Stimulated activated CD4-positive, alpha-beta T cell treated with anti-CD3 and anti-CD28 coated beads, Interleukin-15, amount 100 ng/mL, for 48 hours (primary cell): Measurements from ENCODE around the gene FBXL13.
"Not testable (repeated sequence)": the region's sequence is repeated elsewhere in the genome, so short reads cannot be mapped to it uniquely, and the experiment has no call there.

Source experiments
- DNase-seq, 2 donors: peaks; one replicate each; pipeline ENCODE4 v3.0.0-alpha.2; 2020; ENCODE audit warnings: low read depth in 2 of 2

FBXL13 gene

DNA sequence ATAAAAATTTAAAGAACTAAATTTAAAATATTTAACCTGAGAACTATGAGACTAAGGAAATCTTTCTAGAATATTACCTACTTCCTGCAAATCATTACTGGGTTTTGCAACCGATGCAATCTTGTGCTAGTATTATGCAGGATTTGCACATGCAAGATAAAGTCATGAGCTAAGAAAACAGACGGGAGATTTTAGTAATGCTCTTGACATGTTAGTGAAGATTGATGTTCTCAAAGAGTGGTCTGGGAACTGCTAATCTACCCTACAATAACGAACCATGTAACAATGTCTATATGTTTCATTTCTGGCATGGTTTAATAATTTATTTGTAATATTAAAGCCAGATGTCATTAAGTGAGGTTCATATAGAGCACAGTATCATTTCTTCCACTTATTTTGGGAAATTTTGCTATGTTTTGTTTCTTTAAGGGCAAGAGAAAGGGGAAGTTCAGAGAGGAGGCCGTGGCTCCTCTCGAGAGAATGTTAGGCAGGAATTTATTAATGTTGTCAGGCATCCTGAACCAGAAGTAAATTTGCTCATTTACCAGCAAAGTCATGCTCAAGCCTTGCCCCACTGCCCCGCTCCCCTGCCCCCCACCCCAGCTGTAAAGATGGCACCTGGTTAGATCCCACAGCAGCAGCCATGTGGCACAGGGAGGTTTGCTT, 139.0 kb downstream of the FBXL13 start:
- no peak for DNase-seq

DNA sequence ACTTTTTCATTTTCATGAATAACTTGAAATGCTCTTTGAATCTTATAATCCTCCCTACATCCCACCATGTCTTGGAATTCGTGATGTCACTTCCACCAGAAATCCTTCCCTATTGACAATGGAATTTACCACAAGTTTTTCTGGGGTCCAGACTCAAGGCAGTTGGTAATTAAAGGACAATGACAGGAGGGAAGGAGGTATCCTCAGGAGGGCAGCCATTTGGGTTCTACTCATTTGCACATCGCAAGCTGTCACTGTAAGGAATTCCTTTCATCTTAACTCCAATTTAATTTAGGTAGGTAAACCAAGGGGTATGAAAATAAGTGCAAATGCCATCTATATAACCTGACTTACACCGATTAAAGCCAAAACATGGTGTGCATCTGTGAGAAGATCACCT, 139.9 kb downstream of the FBXL13 start:
- DNase-seq: no peak

DNA sequence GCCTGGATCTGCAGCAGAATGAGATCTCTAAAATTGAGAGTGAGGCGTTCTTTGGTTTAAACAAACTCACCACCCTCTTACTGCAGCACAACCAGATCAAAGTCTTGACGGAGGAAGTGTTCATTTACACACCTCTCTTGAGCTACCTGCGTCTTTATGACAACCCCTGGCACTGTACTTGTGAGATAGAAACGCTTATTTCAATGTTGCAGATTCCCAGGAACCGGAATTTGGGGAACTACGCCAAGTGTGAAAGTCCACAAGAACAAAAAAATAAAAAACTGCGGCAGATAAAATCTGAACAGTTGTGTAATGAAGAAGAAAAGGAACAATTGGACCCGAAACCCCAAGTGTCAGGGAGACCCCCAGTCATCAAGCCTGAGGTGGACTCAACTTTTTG, 140.4 kb downstream of the FBXL13 start:
- no peak for DNase-seq

DNA sequence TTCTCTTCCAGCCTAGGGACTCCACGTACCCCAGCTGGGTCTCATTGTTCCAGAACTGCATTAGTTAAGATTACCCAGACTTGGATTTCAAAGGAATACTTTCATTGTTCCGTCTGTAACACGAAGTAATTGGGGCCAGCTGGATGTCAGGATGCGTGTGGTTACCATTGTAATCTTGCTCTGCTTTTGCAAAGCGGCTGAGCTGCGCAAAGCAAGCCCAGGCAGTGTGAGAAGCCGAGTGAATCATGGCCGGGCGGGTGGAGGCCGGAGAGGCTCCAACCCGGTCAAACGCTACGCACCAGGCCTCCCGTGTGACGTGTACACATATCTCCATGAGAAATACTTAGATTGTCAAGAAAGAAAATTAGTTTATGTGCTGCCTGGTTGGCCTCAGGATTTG, 140.8 kb downstream of the FBXL13 start:
- DNase-seq: no peak

DNA sequence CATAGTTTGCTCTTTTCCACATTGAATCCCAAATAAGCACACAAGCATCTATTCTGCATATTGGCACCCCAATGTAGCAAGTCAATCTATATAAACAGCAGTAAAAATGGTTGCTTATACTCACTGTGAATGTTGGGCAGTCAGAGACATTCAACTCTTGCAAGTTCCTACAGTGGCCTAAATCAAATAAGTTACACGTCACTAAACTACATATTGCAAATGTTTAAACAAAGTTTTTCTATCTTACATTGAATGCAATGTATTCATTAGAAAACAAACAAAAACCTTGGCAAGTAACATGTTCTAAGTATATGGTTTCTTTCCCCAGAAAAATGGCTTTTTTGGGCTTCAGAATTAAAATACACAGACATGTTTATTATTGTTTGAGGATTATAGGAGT, 142.8 kb downstream of the FBXL13 start:
- no peak for DNase-seq

DNA sequence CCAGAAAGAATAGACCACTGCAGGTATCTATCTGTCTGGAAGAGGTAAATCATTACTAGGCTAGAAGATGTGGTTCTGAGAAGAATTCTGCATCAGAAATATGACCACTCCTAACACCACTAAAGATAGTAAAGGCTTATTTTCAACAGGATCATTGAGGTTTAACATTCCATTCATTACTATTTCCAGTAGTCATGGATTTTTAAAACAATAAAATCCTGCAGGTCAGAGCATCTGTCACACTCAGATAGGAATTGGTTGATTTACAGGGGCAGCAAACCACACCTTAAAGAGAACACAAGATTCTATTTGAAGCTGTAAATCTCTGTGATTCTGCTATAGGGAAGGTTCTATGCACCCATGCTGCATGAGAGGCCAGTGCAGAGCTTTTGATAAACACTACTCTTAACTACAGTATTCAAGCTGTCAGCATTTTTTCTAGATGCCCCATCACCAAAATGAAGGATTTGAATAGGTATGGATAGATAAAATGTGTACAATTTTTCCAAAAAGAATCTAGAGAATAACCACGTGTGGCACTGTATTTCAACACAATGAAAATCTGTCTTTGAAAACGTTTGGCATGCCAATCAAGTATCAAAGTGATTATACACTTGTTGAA, 147.2 kb downstream of the FBXL13 start:
- DNase-seq: no peak

DNA sequence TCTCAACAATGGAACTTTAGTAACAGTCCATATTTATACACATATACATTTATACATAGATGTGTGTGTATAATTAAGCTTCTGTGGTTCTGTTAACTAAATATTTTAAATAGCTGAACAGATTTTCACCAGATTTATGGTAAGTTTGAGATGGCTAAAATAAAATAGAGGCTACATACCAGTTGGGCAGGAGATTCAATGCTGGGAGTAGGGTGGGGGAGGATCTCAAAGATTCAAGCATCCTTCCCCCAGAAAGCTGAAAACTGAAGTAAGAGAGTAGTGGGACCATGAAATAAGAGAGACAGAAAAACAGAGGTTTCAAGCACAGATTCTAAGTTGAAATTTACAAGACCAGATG, 147.8 kb downstream of the FBXL13 start:
- DNase-seq: no peak

DNA sequence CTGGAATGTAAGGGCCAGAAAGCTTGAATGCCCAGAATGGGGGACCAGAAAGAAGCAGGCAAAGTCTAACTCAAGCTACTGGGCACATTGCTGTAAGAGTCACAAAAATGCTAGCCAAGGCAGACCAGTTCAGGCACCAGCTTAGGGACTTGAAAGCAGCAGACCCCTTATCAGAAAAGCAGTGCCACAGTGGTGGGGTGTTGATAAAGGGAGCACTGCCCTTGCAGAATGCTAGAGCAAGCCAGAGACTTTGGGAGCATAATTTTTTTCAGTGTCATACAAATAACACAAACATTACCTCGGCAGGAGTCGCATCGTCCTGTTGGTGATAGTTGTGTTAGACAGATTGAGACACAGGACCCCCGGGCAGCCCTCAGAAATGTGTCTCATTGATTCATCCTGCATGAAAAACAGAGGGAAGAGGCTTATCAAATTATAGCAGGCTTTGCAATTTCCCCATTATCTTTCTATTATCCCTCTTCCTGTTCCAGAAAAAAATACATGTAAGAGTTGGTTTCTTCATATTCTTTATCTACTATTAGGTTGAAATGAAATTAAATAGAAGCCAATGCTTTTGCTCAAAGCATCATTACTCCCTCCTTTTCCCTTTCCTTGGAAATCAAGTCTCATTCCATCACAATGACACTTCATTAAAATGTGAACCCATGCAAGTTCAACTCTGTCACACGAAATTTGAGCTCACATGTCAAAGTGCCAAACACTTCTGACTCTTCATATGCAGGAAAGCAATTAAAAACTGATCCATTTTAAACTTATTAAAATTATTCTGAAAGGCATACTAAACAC, 148.4 kb downstream of the FBXL13 start:
- DNase-seq: no peak

DNA sequence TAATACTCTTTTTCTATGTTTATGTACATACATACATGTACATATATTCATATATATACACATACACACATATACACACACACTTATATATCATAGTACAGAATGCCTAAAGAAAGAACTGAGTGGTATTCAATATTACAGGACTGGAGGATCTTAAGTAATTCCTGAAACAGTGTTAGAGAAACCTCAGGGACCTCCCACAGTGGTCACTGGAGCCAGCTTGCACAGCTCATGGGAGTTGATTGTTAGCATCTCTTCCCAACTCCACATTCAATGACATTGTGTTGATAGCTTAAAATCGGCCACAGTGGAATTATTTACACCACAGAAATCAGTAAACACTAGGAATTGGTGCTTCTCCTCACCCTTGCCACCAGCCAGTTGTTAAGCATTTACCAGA, 155.8 kb downstream of the FBXL13 start:
- DNase-seq: no peak

DNA sequence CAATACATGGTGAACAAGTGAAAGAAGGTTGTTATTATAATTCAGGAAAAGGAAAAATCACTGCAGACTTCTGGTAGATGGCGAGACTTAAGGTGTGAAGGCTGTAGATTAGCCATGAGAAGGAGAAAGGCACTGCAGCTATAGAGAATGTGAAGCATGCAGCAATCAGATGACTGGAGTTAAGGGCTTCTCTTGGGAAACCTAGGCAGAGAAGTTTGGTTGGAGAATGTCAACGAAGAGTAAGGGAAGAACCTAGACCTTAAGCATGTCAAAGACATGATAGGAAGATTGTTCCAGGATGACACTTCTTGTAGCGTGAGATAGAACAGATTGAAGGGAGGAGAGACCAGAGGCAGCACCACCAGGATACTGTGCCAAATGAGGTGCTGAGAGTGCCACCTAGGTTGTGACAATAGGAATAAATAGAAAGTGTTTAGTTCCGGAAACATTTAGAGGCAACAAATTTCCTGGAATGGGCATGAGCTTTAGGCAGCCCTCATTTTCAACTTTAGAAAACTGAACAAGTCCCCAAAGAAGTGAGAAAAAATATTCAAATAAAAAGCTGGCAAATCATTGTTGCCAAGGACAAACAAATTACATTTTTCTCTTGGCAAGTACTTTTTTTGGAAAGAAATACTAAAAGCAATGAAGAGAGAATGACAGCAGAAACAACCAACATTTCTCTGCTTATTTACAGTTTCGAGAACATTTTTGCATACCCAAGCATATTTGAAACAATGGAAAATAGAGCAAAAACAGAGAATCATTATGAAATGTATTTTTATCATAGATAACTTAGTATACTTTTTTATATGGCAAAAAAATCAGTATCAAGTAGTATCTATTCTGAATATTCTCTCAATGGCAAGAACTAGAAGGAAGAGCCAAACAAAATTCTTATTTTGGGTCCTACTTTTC, 156.9 kb downstream of the FBXL13 start:
- DNase-seq: no peak

DNA sequence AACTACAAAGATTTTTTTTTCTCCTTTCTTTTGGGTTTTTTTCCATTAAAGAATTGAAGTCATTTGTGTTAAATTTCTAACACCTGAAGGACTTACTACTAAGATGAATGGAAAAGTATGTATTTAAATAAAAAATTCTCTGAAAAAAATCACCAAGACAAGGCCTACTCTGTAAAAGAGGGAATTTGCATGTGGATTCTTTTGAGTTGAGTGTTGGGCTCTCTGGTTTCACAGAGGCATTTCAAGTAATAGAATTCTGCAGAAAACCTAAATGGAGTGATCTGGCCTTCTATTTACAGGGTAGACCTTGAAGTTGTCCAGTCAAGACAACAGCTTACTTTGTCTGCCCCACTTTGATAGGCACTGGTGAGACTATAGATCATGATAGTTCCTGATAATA, 157.7 kb downstream of the FBXL13 start:
- DNase-seq: no peak

DNA sequence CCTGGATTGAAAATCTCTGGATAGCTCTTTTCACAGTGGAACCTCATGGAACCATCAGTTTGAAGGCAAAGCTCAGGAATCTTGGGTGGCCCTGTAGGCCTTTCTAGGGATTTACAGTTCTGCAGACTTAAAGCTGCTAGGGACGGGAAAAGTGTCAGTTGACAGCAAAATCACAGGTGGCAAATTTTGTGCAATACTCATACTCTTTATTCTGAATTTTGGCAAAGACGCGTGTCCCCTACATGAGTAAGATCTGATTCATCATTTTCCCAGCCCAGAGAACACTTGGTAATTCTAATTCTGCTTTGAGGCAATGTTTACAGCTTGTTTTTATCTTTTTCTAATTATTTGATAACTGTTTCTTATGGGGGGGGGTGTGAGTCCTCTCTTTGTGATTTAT, 158.2 kb downstream of the FBXL13 start:
- DNase-seq: no peak

DNA sequence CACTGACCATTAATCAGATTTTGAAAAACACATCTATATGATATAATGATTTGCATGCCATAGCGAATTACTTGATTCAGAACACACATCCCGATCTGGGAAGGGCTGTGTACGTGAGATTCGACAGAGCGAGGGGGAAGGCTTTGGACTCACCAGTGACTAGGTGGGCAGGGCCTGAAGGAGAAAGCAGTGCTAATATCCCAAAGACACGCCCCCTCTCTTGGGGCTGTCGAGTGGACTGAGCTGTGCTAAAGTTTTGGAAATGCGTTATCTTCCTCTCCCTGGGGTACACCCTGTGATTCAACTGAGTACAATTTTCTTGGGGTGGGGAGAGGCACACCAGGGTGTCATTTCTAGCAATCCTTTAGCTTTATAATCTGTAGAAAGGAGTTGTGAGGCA, 160.0 kb downstream of the FBXL13 start:
- DNase-seq: no peak

DNA sequence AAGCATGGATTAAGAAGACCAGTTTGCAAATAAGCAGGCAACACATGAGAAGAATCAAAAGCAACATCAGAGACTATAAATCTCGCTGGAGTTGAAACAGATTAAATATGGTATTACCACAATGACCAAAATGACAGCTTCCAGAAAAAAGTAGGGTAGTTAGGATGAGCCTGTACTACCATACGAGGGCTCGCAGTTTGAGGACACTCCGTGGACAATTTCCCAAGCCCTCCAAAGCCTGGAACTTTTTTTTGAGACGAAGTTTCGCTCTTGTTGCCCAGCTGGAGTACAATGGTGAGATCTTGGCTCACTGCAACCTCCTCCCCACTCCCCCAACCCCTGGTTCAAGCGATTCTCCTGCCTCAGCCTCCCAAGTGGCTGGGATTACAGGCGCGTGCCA, 160.8 kb downstream of the FBXL13 start:
- no peak for DNase-seq

DNA sequence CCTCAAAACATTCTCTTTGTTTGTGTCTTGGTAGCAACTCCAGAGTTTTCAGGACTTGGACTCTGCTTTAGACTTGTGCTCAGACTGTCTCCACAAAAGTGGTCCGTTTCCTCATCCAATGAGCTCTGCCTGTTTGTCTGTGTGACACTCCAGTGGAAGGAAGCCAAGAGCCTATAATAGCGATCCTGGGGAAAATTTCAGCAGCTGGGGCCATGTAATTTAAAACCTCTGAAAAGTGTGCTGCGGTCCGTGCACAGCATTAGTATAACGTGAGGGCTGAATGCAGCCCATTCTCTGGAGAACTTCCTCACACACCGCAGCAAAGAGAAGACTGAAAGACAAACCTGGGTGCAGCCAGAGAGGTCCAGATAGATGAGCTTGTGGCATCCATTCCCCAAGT, 161.9 kb downstream of the FBXL13 start, which contains the start of gene LRRC17:
TSS of gene LRRC17 (plus strand) at position 259 of the 400 bp plus-strand sequence. CDS start 20,914 bp downstream, outside the sequence.
- DNase-seq: no peak

DNA sequence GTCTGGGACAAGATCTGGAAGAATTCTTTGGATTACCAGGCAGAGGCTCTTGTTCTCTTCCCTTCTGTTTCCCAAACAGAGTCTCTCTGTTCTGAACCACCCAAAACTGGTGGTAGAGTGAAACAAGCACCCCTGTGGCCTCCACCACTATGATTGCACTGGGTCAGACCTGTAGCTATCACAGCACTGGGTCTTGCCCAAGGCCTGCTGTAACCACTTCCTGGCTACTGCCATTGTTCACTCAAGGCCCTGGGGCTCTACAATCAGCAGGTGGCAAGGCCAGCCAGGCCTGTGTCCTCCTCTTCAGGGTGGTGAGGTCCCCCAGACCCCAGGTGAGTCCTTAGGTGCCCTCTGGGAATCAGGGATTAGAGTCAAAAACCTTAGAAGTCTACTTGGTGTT, 165.9 kb downstream of the FBXL13 start:
- DNase-seq: no peak

DNA sequence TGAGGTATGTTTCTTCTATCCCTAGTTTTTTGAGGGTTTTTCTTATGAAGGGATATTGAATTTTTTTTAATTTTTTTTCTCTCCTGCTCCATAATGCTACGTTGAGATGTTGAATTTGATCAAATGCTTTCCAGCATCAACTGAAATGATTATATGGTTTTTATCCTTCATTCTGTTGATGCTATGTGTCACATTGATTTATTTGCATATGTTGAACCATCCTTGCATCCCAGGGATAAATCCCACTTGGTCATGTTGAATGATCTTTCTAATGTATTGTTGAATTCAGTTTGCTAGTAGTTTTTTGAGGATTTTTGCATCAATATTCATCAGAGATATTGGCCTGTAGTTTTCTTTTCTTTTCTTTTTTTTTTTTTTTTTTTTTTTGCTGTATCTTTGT, 171.0 kb downstream of the FBXL13 start:
- DNase-seq: not testable (repeated sequence)

DNA sequence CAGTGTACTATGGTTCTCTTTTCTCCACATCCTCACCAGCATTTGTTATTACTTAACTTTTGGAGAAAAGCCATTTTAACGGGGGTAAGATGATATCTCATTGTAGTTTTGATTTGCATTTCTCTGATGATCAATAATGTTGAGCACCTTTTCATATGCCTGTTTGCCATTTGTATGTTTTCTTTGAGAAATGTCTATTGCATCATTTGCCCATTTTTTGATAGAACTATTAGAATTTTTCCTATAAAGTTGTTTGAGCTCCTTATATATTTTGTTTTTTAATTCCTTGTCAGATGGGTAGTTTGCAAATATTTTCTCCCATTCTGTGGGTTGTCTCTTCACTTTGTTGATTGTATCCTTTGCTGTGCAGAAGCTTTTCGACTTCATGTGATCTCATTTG, 172.5 kb downstream of the FBXL13 start:
- not testable (repeated sequence) for DNase-seq

DNA sequence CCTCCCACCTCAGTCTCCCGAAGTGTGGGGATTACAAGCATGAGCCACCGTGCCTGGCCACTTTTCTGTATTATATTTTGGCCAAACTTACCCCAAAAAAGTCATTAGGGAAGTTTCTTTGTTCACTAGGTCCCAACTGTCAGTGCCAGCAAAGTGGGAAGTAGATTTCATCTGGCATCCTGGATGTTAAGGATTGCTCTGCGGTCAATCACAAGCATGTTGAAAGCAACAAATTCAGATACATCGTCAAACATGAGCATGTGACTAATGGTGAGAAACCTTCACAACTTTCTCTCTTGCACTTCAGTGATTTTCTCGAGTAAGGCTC, 176.1 kb downstream of the FBXL13 start:
- no peak for DNase-seq

DNA sequence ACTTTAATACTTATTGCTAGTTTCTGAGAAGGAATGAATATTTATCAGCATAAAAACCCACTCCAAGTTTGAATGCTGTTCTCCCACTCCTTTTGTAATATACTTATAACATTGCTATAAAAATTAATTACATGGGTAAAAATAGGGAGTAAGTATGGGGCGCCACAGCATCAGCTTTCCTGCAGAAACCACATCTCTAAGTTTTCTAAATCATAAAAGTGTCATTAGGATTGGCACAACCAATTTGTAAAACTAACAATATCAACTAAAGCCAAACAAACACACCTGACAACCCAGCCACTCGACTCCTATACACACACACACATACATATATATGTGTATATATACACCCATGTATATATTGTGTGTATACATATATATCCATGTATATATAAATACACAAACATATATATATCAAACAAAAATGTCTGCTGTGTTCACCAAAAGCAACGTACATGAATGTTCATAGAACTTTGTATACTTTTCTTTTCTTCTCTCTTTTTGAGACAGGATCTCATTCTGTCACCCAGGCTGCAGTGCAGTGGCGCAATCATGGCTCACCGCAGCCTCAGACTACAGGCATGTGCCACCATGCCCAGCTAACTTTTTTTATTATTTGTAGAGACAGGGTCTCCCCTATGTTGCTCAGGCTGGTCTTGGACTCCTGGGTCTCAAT, 176.6 kb downstream of the FBXL13 start:
- no peak for DNase-seq

DNA sequence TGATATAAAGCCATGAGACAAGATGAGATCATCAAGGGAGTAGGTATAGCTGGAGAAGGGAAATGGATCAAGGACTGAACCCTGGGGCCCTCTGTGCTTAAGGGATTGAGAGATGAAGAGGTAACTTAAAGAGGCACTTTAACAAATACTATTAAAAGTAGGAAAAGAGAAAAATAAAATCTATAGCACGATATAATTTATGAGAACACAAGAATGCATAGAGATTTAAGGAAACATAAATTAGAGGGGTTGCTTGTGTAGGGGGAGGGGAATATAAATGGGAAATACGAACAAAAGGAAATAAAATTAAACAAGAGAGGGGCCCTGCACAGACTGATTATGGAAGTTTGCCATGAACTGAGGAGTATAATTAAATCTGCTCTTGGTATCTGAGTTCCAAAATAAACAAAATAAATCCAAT, 177.4 kb downstream of the FBXL13 start:
- no peak for DNase-seq

DNA sequence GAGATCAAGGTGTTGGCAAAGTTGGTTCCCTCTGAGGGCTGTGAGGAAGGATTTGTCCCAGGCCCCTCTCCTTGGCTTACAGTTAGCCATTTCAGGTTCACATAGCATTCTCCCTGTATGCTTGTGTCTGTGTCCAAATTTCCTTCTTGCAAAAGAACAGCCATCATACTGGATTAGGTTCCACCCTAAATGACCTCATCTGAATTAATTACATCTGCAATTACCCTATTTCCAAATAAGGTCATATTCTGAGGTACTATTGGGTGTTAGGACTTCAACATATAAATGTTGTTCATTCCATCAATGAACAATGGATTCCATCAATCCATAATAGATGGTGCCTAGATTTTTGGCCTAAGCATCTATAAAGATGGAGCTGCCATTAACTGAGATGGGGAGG, 178.0 kb downstream of the FBXL13 start:
- DNase-seq: no peak
